HG03060 (cell line): ENCODE measurements around the gene HK1.

Experiments used
- ATAC-seq: cut with Tn5 transposase; IDR thresholded peaks from one replicate; pipeline ENCODE4 v1.9.1; 2021; ENCODE audit warnings: low read depth, moderate number of reproducible peaks; ENCODE audit not compliant: unreplicated experiment

HK1 gene

GRCh38 chr10:69366738-69367137 lies 88.4 kb downstream of the HK1 start:
- ATAC-seq = no peak

GRCh38 chr10:69367469-69367868 lies 89.2 kb downstream of the HK1 start:
- no peak for ATAC-seq

- ATAC-seq = no peak
Observed at GRCh38 chr10:69372126-69372980, 94.1 kb downstream of the HK1 start.

GRCh38 chr10:69374242-69374641 lies 95.9 kb downstream of the HK1 start:
- ATAC-seq = no peak

GRCh38 chr10:69374931-69375306 lies 96.6 kb downstream of the HK1 start:
- ATAC-seq = no peak

- no peak for ATAC-seq
Observed at GRCh38 chr10:69375307-69376151, 97.2 kb downstream of the HK1 start.

DNA sequence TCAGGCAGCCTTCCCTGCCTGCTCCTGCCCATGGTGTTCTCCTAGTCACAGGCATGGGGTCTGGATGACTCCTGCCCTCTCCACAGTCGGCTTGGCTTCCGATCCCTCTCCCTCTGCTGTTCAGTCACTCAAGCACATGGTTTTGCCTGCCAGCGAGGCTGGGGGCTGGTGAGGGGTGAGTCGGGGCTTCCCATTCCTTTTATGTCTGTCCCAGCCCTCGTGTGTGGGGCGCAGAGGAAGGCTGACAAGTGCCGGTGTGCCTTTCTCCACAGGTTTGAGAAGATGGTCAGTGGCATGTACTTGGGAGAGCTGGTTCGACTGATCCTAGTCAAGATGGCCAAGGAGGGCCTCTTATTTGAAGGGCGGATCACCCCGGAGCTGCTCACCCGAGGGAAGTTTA lies 98.4 kb downstream of the HK1 start:
- no peak for ATAC-seq

DNA sequence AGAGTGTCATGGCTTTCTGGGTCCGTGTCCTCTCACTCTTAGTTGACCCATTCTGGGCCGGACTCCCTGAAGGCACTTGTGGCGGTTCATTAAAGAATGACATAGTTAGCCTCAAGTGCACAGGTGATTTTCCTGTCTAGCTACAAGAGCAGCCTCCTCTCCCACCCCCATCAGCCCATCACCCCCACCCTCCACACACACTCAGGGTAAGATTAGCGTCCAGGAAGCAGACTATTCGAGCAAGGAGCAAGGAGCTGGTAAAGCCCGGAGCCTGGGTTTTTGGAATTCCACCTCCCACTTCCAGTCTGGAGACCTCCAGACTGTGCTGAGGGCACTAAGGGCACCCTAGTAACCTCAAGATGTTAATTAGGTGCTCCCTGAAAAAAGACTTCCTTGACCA lies 98.9 kb downstream of the HK1 start:
- no peak for ATAC-seq

GRCh38 chr10:69377933-69378332 lies 99.6 kb downstream of the HK1 start:
- ATAC-seq = no peak

DNA sequence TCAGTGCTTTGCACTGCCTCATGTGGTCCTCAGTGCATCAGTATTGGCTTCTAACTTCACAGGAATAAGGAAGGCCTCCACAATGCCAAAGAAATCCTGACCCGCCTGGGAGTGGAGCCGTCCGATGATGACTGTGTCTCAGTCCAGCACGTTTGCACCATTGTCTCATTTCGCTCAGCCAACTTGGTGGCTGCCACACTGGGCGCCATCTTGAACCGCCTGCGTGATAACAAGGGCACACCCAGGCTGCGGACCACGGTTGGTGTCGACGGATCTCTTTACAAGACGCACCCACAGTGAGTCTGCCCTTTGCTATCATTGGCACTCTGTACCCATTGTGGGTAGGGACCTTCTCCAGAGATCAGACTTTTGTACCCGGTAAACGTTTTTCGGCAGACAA lies 101.5 kb downstream of the HK1 start:
- no peak for ATAC-seq

DNA sequence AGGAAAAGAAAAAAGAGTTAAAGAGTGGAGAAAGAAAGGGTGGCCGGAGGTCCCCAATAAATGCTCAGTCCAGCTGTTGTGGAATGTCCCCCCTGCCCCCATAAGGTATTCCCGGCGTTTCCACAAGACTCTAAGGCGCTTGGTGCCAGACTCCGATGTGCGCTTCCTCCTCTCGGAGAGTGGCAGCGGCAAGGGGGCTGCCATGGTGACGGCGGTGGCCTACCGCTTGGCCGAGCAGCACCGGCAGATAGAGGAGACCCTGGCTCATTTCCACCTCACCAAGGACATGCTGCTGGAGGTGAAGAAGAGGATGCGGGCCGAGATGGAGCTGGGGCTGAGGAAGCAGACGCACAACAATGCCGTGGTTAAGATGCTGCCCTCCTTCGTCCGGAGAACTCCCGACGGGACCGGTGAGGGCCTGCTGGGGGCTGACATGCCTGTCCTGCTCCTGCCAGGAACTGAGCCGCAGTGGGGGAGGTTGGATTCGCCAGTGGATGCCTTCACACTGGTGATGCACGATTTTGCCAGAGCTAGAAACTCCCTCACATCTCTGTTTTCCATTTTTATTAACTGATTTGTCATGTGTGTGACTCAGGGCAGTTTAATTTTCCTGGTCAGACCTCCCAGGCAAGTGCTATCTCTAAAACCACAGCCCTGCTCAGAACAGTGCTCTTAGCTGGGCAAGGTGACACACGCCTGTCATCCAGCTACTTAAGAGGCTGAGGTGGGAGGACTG lies 104.3 kb downstream of the HK1 start:
- ATAC-seq = no peak

- ATAC-seq = no peak
Observed at GRCh38 chr10:69383558-69383957, 105.3 kb downstream of the HK1 start.

GRCh38 chr10:69384320-69384719 lies 106.0 kb downstream of the HK1 start:
- ATAC-seq = no peak

- ATAC-seq = no peak
Observed at GRCh38 chr10:69385454-69386350, 107.4 kb downstream of the HK1 start.

DNA sequence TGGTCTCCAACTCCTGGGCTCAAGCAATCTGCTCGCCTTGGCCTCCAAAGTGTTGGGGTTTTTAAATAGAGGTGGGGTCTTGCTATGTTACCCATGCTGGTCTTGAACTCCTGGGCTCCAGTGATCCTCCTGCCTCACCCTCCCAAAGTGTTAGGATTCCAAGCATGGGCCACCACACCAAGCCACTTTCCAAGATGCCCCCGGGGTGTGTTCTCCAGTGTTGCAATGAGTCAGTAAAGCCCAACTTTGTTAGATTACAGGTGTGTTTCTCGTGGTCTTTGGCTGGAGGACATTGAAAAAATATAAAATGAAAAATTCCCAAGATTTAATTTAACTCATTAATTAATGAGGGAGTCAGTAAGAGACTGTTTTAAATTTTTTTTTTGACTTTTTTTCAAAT lies 109.2 kb downstream of the HK1 start:
- ATAC-seq = no peak

DNA sequence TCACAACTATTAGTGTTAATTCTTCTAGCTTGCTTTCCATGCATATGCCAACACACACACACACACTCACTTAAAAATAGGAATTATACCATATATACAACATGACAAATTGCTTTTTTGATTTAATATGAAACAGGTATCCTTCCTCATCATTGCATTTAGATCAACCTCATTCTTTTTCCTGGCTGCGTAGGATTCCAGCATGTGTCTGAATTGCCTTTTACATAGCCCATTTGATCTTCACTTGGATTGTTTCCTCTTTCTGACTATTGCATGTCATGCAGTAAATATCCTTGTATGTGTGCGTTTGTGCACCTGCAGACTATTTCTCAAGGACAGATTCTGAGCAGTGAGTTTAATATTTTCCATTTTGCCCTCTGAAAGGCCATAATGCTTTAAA lies 110.2 kb downstream of the HK1 start:
- no peak for ATAC-seq

GRCh38 chr10:69389827-69390490 lies 111.7 kb downstream of the HK1 start:
- no peak for ATAC-seq

DNA sequence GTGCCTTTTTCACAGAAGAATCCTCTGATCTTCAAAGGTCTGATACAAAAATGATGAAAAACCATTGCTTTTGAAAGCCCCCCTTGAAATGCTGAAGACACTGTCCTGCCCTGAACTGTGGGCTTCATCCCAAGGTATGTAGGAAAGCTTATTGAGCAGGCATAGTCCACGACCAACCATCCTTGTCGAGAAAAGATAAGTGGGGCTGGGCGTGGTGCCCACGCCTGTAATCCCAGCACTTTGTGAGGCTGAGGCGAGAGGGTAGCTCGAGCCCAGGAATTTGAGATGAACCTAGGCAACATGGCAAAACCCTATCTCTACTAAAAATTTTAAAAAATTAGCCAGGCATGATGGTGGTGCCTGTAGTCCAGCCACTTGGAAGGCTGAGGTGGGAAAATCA lies 112.9 kb downstream of the HK1 start:
- ATAC-seq = no peak

GRCh38 chr10:69392481-69393000 lies 114.2 kb downstream of the HK1 start:
- ATAC-seq = no peak
